Esophagus muscularis mucosa (tissue), 4 donors: ENCODE results near the gene TFPI. TPM values are rescaled to one million over a fixed set of nuclear protein-coding genes. Genes with fewer than 3 reads are reported as not detected.

Source experiments
- DNase-seq: peaks from one replicate; pipeline ENCODE4 v3.0.0-alpha.2; 2017; ENCODE audit errors: extremely low spot score
- H3K27ac ChIP-seq, 4 donors: fragments of 200-600 bp; sonication (generic); replicated peaks in 1 of 4; 1 replicate in 3 of 4; 2 replicates in 1 of 4; pipeline ENCODE4 v1.5.1; 2016 to 2019; ENCODE audit warnings: mild to moderate bottlenecking in 1 of 4
- H3K27me3 ChIP-seq, 4 donors: fragments of 200-600 bp; sonication (generic); one replicate each; pipeline versions ENCODE4 v1.5.1 to v1.6.0; 2016 to 2019
- H3K36me3 ChIP-seq, 4 donors: fragments of 200-600 bp; sonication (generic); one replicate each; pipeline ENCODE4 v1.5.1; 2016 to 2019
- H3K4me1 ChIP-seq, 4 donors: fragments of 200-600 bp; sonication (generic); one replicate each; pipeline ENCODE4 v1.5.1; 2016 to 2019
- H3K4me3 ChIP-seq, 4 donors: fragments of 200-600 bp; sonication (generic); 1 replicate in 2 of 4; 2 replicates in 2 of 4; pipeline ENCODE4 v1.5.1; 2016 to 2019; ENCODE audit warnings: mild to moderate bottlenecking in 4 of 4, moderate library complexity in 1 of 4
- H3K9me3 ChIP-seq, 4 donors: fragments of 200-600 bp; sonication (generic); 1 replicate in 3 of 4; 2 replicates in 1 of 4; pipeline ENCODE4 v1.5.1; 2016 to 2019
- CTCF ChIP-seq, 3 experiments: fragments of 200-600 bp in 2 of 3; fragments of 450-650 bp in 1 of 3; sonication (generic) in 2 of 3; IDR thresholded peaks; one replicate each; pipeline ENCODE4 v1.5.1; 2017 to 2019; ENCODE audit warnings: antibody characterized with exemption in 3 of 3, mild to moderate bottlenecking in 2 of 3, moderate library complexity in 1 of 3
- EP300 ChIP-seq: sonication (generic); formaldehyde crosslinking; IDR thresholded peaks from one replicate; pipeline ENCODE4 v1.6.1; 2017; ENCODE audit warnings: antibody characterized with exemption
- POLR2A ChIP-seq: fragments of 450-650 bp; IDR thresholded peaks from one replicate; pipeline ENCODE4 v1.6.1; 2017; ENCODE audit warnings: antibody characterized with exemption, moderate library complexity, mild to moderate bottlenecking, low read depth
- POLR2AphosphoS5 ChIP-seq, 2 donors: sonication (generic); formaldehyde crosslinking; IDR thresholded peaks; one replicate each; pipeline ENCODE4 v1.6.1; 2017; ENCODE audit warnings: antibody characterized with exemption in 2 of 2
- WGBS: methylation state at CpG from one replicate; pipeline ENCODE4 v1.1.5; 2018; 5-methylcytosine and 5-hydroxymethylcytosine counted together
- intact Hi-C: fragments of 100-400 bp; cut with DNase I; formaldehyde crosslinking; loops from one replicate; pipeline ENCODE4 v1.15.1; 2023
- total RNA-seq, 4 donors: library from RNA; depleted of rRNA; stranded (reverse); fragments of >200 nt; gene quantifications; one replicate each; pipeline versions ENCODE4 v1.1.0 to v1.2.1, GENCODE V29; 2016

TFPI gene
- total RNA-seq, 4 donors from 2014 or later: 57.3 to 93.1 (median 68.2) TPM

GRCh38 chr2:187509667-187510417, 44.4 kb downstream of the TFPI start:
- Histone ChIP-seq H3K9me3 (peaks cover 0 to 7% (median 0%) of the 10 kb centered on the region in 4 donors), H3K27ac (no peak overlapping the region), H3K4me3 (no peak overlapping the region), H3K36me3 (no peaks in the 10 kb centered on the region), H3K4me1 (no peaks in the 10 kb centered on the region), H3K27me3 (no peaks in the 10 kb centered on the region)
- TF ChIP-seq POLR2AphosphoS5 (IDR thresholded peaks at IDR 0.05) (no peak), POLR2A (no peak), CTCF (IDR thresholded peaks at IDR 0.05) (no peak), EP300 (no peak)
- 49% methylated on average over 4 of the region's 4 CpGs for WGBS
- DNase-seq: no peak
- intact Hi-C loops: no loop called here

- DNase-seq: no peak
- no peaks in the 10 kb centered on the region for H3K36me3 ChIP-seq
- no peak overlapping the region for H3K27ac ChIP-seq
- no peak overlapping the region for H3K4me3 ChIP-seq
- no peak for TF ChIP-seq POLR2A
- no peak for TF ChIP-seq CTCF (IDR thresholded peaks at IDR 0.05)
- TF ChIP-seq POLR2AphosphoS5 (IDR thresholded peaks at IDR 0.05): no peak
- no peak for TF ChIP-seq EP300
- no peaks in the 10 kb centered on the region for H3K4me1 ChIP-seq
- WGBS: 87% methylated on average over 3 of the region's 3 CpGs
- H3K9me3 ChIP-seq: peaks cover 0 to 7% (median 0%) of the 10 kb centered on the region in 4 donors
- no peaks in the 10 kb centered on the region for H3K27me3 ChIP-seq
- intact Hi-C loops: no loop called here
Observed at GRCh38 chr2:187506416-187506815, 47.8 kb downstream of the TFPI start.

- H3K27ac ChIP-seq: no peak overlapping the region
- WGBS: 59% methylated on average over 3 of the region's 3 CpGs
Observed at GRCh38 chr2:187505065-187505672, 49.1 kb downstream of the TFPI start.

GRCh38 chr2:187504312-187504921, 49.8 kb downstream of the TFPI start:
- no peak for TF ChIP-seq POLR2AphosphoS5 (IDR thresholded peaks at IDR 0.05)
- TF ChIP-seq POLR2A: no peak
- no peak for TF ChIP-seq EP300
- no peak for TF ChIP-seq CTCF (IDR thresholded peaks at IDR 0.05)
- DNase-seq: no peak
- Histone ChIP-seq H3K4me1 (peaks cover 0 to 4% (median 0%) of the 10 kb centered on the region in 4 donors), H3K9me3 (peaks cover 0 to 7% (median 0%) of the 10 kb centered on the region in 4 donors), H3K36me3 (no peaks in the 10 kb centered on the region), H3K4me3 (no peak overlapping the region), H3K27ac (no peak overlapping the region), H3K27me3 (no peaks in the 10 kb centered on the region)
- intact Hi-C loops: no loop called here
- 23% methylated on average over 6 of the region's 6 CpGs for WGBS

More at GRCh38 chr2:187505065-187505672, 49.1 kb downstream of the TFPI start:
- no peaks in the 10 kb centered on the region for H3K36me3 ChIP-seq
- peaks cover 0 to 4% (median 0%) of the 10 kb centered on the region in 4 donors for H3K4me1 ChIP-seq
- peaks cover 0 to 7% (median 0%) of the 10 kb centered on the region in 4 donors for H3K9me3 ChIP-seq
- no peak for TF ChIP-seq CTCF (IDR thresholded peaks at IDR 0.05)
- TF ChIP-seq POLR2A: no peak
- TF ChIP-seq POLR2AphosphoS5 (IDR thresholded peaks at IDR 0.05): no peak
- no peak for TF ChIP-seq EP300
- intact Hi-C loops: no loop called here
- H3K27me3 ChIP-seq: no peaks in the 10 kb centered on the region
- no peak overlapping the region for H3K4me3 ChIP-seq
- DNase-seq: no peak
